CD4-positive, CD25-positive, alpha-beta regulatory T cell (primary cell): ENCODE data around the gene HNRNPR. TPM values are rescaled to one million over a fixed set of nuclear protein-coding genes. Genes with fewer than 3 reads are reported as not detected.
"Not testable (repeated sequence)": the region's sequence is repeated elsewhere in the genome, so short reads cannot be mapped to it uniquely, and the experiment has no call there.

Source experiments
- ATAC-seq, 2 donors: fragments of 150-1000 bp; cut with Tn5 transposase; one replicate each; pipeline ENCODE4 v1.10.0; 2021; ENCODE audit warnings: low read depth in 2 of 2, moderate number of reproducible peaks in 2 of 2, moderate library complexity in 1 of 2
- DNase-seq, 3 donors: peaks; one replicate each; pipeline versions ENCODE4 v3.0.0 to v3.0.0-alpha.2; 2012 to 2022; ENCODE audit warnings: mixed read lengths in 1 of 3
- H3K27ac ChIP-seq: one replicate; pipeline ENCODE4 v1.7.0; 2013; ENCODE audit warnings: mild to moderate bottlenecking, low read length; ENCODE audit not compliant: insufficient read depth, poor library complexity, severe bottlenecking
- H3K27me3 ChIP-seq: one replicate; pipeline ENCODE4 v1.7.0; 2013; ENCODE audit warnings: low read length; ENCODE audit not compliant: control insufficient read depth, insufficient read depth
- H3K36me3 ChIP-seq: one replicate; pipeline ENCODE4 v1.7.0; 2013; ENCODE audit warnings: mild to moderate bottlenecking, low read length, moderate library complexity; ENCODE audit not compliant: control insufficient read depth, insufficient read depth
- H3K4me1 ChIP-seq: 2 replicates; pipeline ENCODE4 v1.7.0; 2013; ENCODE audit warnings: mild to moderate bottlenecking, low read length; ENCODE audit not compliant: insufficient read depth, control insufficient read depth, poor library complexity, severe bottlenecking
- H3K4me3 ChIP-seq: one replicate; pipeline ENCODE4 v1.7.0; 2013; ENCODE audit warnings: low read depth, mild to moderate bottlenecking, low read length, moderate library complexity
- H3K9me3 ChIP-seq, 2 experiments: 1 replicate in 1 of 2; 2 replicates in 1 of 2; pipeline ENCODE4 v1.7.0; 2013; ENCODE audit warnings: low read length in 2 of 2, mild to moderate bottlenecking in 1 of 2, moderate library complexity in 1 of 2; ENCODE audit not compliant: control insufficient read depth in 2 of 2
- H3K27ac Mint-ChIP-seq, 3 donors: one replicate each; pipeline ENCODE4 v1.8.0; 2020 to 2022; ENCODE audit warnings: mild to moderate bottlenecking in 3 of 3, mixed read lengths in 3 of 3, moderate library complexity in 2 of 3
- H3K27me3 Mint-ChIP-seq: one replicate; pipeline ENCODE4 v1.8.0; 2022; ENCODE audit warnings: mild to moderate bottlenecking, mixed read lengths
- H3K36me3 Mint-ChIP-seq: one replicate; pipeline ENCODE4 v1.8.0; 2020; ENCODE audit warnings: mixed read lengths
- H3K4me1 Mint-ChIP-seq, 4 donors: one replicate each; pipeline ENCODE4 v1.8.0; 2020 to 2022; ENCODE audit warnings: mixed read lengths in 4 of 4, mild to moderate bottlenecking in 1 of 4
- H3K4me3 Mint-ChIP-seq, 4 donors: one replicate each; pipeline ENCODE4 v1.8.0; 2020 to 2022; ENCODE audit warnings: mild to moderate bottlenecking in 4 of 4, mixed read lengths in 4 of 4, moderate library complexity in 3 of 4
- H3K9me3 Mint-ChIP-seq, 7 donors: one replicate each; pipeline ENCODE4 v1.8.0; 2020 to 2022; ENCODE audit warnings: mixed read lengths in 7 of 7, mild to moderate bottlenecking in 3 of 7, moderate library complexity in 2 of 7
- polyA plus RNA-seq, 4 donors: library from polyadenylated mRNA; unstranded; fragments of 300-500 nt; fragmentation: Illumina TruSeq; gene quantifications; one replicate each; pipeline ENCODE4 v1.2.3, GENCODE V29; 2021
- total RNA-seq: library from RNA; stranded (reverse); gene quantifications from one replicate; pipeline ENCODE4 v1.2.3, GENCODE V29; 2022

HNRNPR gene
- total and polyA plus RNA-seq, 5 donors from 2014 or later, result 126 to 201 (median 180) TPM

DNA sequence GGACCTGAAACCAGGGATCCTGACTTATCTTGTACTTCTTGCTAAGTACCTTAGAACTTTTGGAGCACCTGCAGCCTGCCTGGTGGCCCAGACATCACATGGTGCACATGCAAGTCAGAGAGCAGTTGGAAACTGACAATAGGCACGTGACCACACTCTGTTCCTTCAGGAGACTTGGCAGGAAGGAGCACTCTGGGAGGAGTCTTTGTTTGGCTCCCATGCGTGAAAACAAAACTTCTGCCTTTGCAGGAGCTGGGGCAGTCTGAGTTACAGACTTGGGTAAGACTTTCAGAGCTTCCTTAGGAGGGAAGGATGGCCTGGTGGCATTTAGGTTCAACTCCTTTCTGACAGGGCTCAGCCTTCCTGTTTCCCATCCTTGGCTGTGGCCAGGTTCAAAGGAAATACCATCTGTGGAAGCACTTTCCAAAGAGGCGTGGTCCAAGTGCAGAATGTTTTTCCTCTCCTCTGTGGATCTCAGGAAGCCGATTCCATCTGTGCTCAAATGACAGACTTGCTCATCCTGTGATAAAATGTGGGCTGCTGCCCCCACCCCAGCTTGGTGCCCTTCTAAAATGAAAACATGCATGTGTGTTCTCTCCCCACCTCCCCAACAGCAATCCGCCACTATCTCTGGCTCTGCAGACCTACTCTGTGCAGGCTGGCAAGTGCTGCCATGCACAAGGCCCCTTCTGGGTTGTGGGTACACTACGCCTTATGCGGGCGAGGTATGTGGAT, 39.7 kb upstream of the HNRNPR start:
- Mint-ChIP-seq H3K4me1 (no peaks in the 10 kb centered on the region), H3K27me3 (no peaks in the 10 kb centered on the region), H3K9me3 (no peaks in the 10 kb centered on the region), H3K27ac (no peak overlapping the region), H3K36me3 (peaks cover 10% of the 10 kb centered on the region), H3K4me3 (no peak overlapping the region)
- no peak overlapping the region for H3K4me3 ChIP-seq
- no peak for ATAC-seq
- no peaks in the 10 kb centered on the region for H3K36me3 ChIP-seq
- no peak overlapping the region for H3K27ac ChIP-seq
- no peaks in the 10 kb centered on the region for H3K4me1 ChIP-seq
- no peaks in the 10 kb centered on the region for H3K27me3 ChIP-seq
- DNase-seq, result no peak
- H3K9me3 ChIP-seq, result no peaks in the 10 kb centered on the region

GRCh38 chr1:23381233-23381885, 37.3 kb upstream of the HNRNPR start:
- no peaks in the 10 kb centered on the region for H3K27me3 Mint-ChIP-seq
- DNase-seq, result no peak
- peaks cover 10% of the 10 kb centered on the region for H3K36me3 Mint-ChIP-seq
- H3K9me3 Mint-ChIP-seq, result no peaks in the 10 kb centered on the region
- Histone ChIP-seq H3K36me3 (no peaks in the 10 kb centered on the region), H3K9me3 (no peaks in the 10 kb centered on the region), H3K27ac (no peak overlapping the region), H3K27me3 (no peaks in the 10 kb centered on the region), H3K4me3 (no peak overlapping the region), H3K4me1 (no peaks in the 10 kb centered on the region)
- no peaks in the 10 kb centered on the region for H3K4me1 Mint-ChIP-seq
- no peak overlapping the region for H3K4me3 Mint-ChIP-seq
- peak overlapping the region in 1 of 3 donors; percentile 36 for H3K27ac Mint-ChIP-seq
- ATAC-seq, result no peak

DNA sequence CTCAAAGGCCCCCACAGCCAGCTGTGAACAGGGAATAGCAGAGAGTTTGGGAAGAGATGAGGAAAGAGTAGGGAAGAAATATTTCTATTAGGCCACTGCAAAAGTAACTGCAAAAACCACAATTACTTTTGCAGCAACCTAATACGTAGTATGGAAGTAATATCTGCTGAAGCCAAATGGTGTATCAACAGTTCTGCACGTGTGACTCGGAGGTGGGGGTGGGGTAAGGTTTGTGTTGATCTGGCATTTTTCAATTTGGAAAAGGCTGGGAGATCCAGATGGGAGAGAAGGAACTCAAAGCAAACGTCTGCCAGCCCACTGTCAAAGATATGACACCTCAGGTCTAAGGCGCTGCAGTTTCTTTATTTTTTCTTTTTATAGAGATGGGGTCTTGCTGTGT, 36.6 kb upstream of the HNRNPR start:
- H3K27ac Mint-ChIP-seq, result peak overlapping the region in 2 of 3 donors; percentile 36 to 64
- no peak overlapping the region for H3K4me3 Mint-ChIP-seq
- H3K36me3 ChIP-seq, result no peaks in the 10 kb centered on the region
- no peak overlapping the region for H3K27ac ChIP-seq
- ATAC-seq, result no peak
- H3K4me3 ChIP-seq, result no peak overlapping the region
- no peak for DNase-seq
- H3K9me3 Mint-ChIP-seq, result no peaks in the 10 kb centered on the region
- no peaks in the 10 kb centered on the region for H3K27me3 ChIP-seq
- no peaks in the 10 kb centered on the region for H3K9me3 ChIP-seq
- no peaks in the 10 kb centered on the region for H3K4me1 Mint-ChIP-seq
- peaks cover 10% of the 10 kb centered on the region for H3K36me3 Mint-ChIP-seq
- no peaks in the 10 kb centered on the region for H3K27me3 Mint-ChIP-seq
- no peaks in the 10 kb centered on the region for H3K4me1 ChIP-seq

DNA sequence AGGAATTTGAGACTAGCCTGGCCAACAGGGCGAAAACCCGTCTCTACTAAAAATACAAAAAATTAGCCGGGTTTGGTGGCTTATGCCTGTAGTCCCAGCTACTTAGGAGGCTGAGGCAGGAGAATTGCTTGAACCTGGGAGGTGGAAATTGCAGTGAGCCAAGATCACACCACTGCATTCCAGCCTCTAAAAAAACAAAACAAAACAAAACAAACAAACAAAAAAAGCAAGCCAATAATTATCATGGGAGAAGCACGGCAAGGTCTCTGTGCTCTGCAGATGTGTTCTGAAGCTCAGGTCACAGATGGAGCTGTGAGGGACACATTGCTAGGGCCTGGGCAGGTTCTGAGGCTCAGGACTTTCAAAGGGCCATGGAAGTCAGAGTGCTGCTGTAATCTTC, 36.2 kb upstream of the HNRNPR start:
- not testable (repeated sequence) for H3K27me3 Mint-ChIP-seq, H3K4me3 ChIP-seq, H3K36me3 ChIP-seq, H3K9me3 Mint-ChIP-seq, ATAC-seq, H3K4me3 Mint-ChIP-seq, DNase-seq, H3K36me3 Mint-ChIP-seq, H3K27ac ChIP-seq, H3K9me3 ChIP-seq, H3K4me1 ChIP-seq, H3K4me1 Mint-ChIP-seq, H3K27me3 ChIP-seq
- H3K27ac Mint-ChIP-seq, result peak overlapping the region in 1 of 3 donors; percentile 69

DNA sequence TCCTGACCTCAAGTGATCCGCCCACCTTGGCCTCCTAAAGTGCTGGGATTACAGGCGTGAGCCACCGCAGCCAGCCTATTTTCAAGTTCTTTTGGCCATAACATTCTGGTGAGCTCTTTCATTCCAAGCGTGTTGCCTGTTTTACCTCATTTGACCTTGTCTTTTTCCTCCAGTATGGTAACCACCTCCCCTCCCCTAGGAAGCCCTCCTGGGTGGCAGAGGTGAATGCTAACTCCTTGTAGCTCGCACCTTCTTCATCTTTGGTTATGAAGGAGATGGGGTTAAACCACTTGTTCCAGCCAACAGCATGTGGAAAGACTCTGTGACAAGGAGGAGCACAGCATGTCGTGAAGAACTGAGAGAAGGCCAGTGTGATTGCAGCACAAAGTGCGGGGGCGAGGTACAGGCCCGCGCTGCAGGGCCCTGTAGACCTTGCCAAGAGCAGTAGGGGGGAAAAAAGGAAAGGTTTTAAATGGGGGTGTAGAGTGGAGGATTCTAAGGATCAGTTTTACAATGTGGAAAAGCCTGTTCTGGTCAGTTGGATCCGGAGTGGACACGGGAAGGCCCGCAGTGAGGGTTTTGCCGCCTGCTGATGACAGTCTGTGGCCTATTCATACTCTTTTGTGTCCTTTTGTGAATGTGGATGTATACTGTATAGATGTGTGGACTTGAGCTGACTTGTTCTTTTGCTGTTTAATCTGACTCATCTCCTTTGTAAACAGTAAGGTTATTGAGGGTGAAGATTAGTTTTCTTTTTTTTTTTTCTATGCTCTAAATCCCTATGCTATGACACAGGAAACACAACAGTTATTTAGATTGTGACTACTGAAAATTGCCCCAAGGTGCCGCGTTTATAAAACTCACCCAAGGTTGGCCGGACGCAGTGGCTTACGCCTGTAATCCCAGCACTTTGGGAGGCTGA, 33.1 kb upstream of the HNRNPR start:
- no peak for ATAC-seq

DNA sequence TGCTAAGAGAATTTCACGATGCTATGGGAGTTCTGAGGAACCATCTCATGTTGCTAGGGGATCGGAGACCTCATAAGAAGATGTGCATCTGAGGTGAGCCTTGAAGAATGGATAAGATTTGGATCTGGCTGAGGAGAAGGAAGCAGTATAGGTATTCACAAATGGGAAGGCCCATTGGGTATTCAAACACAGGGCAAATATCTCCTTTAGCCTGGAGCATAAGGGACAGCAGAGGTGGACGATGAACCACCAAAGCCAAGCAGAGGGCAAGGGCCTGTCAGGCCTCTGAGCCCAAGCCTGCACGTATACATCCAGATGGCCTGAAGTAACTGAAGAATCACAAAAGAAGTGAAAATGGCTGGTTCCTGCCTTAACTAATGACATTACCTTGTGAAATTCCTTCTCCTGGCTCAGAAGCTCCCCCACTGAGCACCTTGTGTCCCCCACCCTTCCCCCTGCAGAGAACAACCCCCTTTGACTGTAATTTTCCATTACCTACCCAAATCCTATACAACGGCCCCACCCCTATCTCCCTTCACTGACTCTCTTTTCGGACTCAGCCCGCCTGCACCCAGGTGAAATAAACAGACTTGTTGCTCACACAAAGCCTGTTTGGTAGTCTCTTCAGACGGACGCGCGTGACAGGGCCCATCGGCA, 30.1 kb upstream of the HNRNPR start:
- not testable (repeated sequence) for H3K27ac Mint-ChIP-seq, H3K4me3 Mint-ChIP-seq

More for the DNA sequence above, 33.1 kb upstream of the HNRNPR start:
- no peak for DNase-seq
- no peaks in the 10 kb centered on the region for H3K4me1 Mint-ChIP-seq
- no peaks in the 10 kb centered on the region for H3K4me1 ChIP-seq
- no peaks in the 10 kb centered on the region for H3K27me3 ChIP-seq
- H3K36me3 ChIP-seq, result no peaks in the 10 kb centered on the region
- no peak overlapping the region for H3K27ac ChIP-seq
- peak overlapping the region in 1 of 3 donors; percentile 79 for H3K27ac Mint-ChIP-seq
- peak overlapping the region in 2 of 4 donors; percentile 22 to 59 for H3K4me3 Mint-ChIP-seq
- no peaks in the 10 kb centered on the region for H3K9me3 ChIP-seq
- no peaks in the 10 kb centered on the region for H3K9me3 Mint-ChIP-seq
- H3K36me3 Mint-ChIP-seq, result peaks cover 6% of the 10 kb centered on the region
- H3K27me3 Mint-ChIP-seq, result no peaks in the 10 kb centered on the region
- H3K4me3 ChIP-seq, result no peak overlapping the region

More for the DNA sequence above, 30.1 kb upstream of the HNRNPR start:
- H3K9me3 ChIP-seq, H3K4me1 ChIP-seq, ATAC-seq, H3K27me3 ChIP-seq, H3K36me3 Mint-ChIP-seq, DNase-seq, H3K36me3 ChIP-seq, H3K27ac ChIP-seq, H3K27me3 Mint-ChIP-seq, H3K9me3 Mint-ChIP-seq, H3K4me3 ChIP-seq: not testable (repeated sequence)
- H3K4me1 Mint-ChIP-seq, result peaks cover 0 to 13% (median 2%) of the 10 kb centered on the region in 4 donors
